GM23338 (cell line): Measurements from ENCODE around the gene GSX1. TPM values are rescaled to one million over a fixed set of nuclear protein-coding genes. Genes with fewer than 3 reads are reported as not detected.
A peak's percentile ranks its signal among the peaks of the same experiment; 100 is the strongest.

Experiments used
- ATAC-seq: fragments of 200-7000 bp; cut with Tn5 transposase; 3 replicates; pipeline ENCODE4 v1.9.1; 2020
- DNase-seq: peaks from one replicate; pipeline ENCODE4 v3.0.0-alpha.2; 2015; ENCODE audit warnings: low spot score
- H2AFZ ChIP-seq: fragments of 200-600 bp; sonication (generic); 2 replicates; pipeline ENCODE4 v1.8.0; 2016; ENCODE audit warnings: antibody characterized with exemption, mild to moderate bottlenecking, moderate library complexity
- H3F3A ChIP-seq: fragments of 200-600 bp; sonication (generic); replicated peaks from 2 replicates; pipeline ENCODE4 v1.8.0; 2017; ENCODE audit warnings: antibody characterized with exemption, mixed run types, low read depth
- H3K27ac ChIP-seq: fragments of 200-600 bp; sonication (generic); 2 replicates; pipeline ENCODE4 v1.6.1; 2016; ENCODE audit warnings: low read depth
- H3K27me3 ChIP-seq: fragments of 200-600 bp; sonication (generic); 2 replicates; pipeline ENCODE4 v1.8.0; 2016; ENCODE audit warnings: mild to moderate bottlenecking, mixed run types, moderate library complexity; ENCODE audit not compliant: insufficient read depth
- H3K36me3 ChIP-seq: fragments of 200-600 bp; sonication (generic); 2 replicates; pipeline ENCODE4 v1.8.0; 2016; ENCODE audit warnings: mild to moderate bottlenecking; ENCODE audit not compliant: insufficient read depth
- H3K4me1 ChIP-seq: fragments of 200-600 bp; sonication (generic); 2 replicates; pipeline ENCODE4 v1.8.0; 2016; ENCODE audit warnings: mild to moderate bottlenecking, moderate library complexity; ENCODE audit not compliant: insufficient read depth
- H3K4me2 ChIP-seq: fragments of 200-600 bp; sonication (generic); 2 replicates; pipeline ENCODE4 v1.7.1; 2017; ENCODE audit warnings: mixed run types
- H3K4me3 ChIP-seq: fragments of 200-600 bp; sonication (generic); 2 replicates; pipeline ENCODE4 v1.6.1; 2016; ENCODE audit warnings: mixed run types
- H3K79me2 ChIP-seq: fragments of 200-600 bp; sonication (generic); replicated peaks from 2 replicates; pipeline ENCODE4 v1.8.0; 2017; ENCODE audit warnings: mild to moderate bottlenecking; ENCODE audit not compliant: insufficient read depth
- H3K9me2 ChIP-seq: fragments of 200-600 bp; sonication (generic); 2 replicates; pipeline ENCODE4 v1.8.0; 2017; ENCODE audit not compliant: insufficient read depth
- H4K20me1 ChIP-seq: fragments of 200-600 bp; sonication (generic); replicated peaks from 2 replicates; pipeline ENCODE4 v1.8.0; 2017; ENCODE audit warnings: mild to moderate bottlenecking; ENCODE audit not compliant: insufficient read depth
- H3K27ac Mint-ChIP-seq: 2 replicates; pipeline ENCODE4 v1.8.0; 2020; ENCODE audit warnings: inconsistent platforms, mild to moderate bottlenecking, moderate library complexity, mixed read lengths
- H3K27me3 Mint-ChIP-seq: 3 replicates; pipeline ENCODE4 v1.8.0; 2022; ENCODE audit warnings: low read depth, mild to moderate bottlenecking, moderate library complexity, mixed read lengths, inconsistent platforms; ENCODE audit not compliant: insufficient read depth, poor library complexity
- H3K36me3 Mint-ChIP-seq: 3 replicates; pipeline ENCODE4 v1.8.0; 2021; ENCODE audit warnings: low read depth, mild to moderate bottlenecking, inconsistent platforms, moderate library complexity, mixed read lengths
- H3K4me1 Mint-ChIP-seq: 3 replicates; pipeline ENCODE4 v1.8.0; 2020; ENCODE audit warnings: mild to moderate bottlenecking, inconsistent platforms, mixed read lengths
- H3K4me3 Mint-ChIP-seq: 3 replicates; pipeline ENCODE4 v1.8.0; 2021; ENCODE audit warnings: moderate library complexity, mild to moderate bottlenecking, inconsistent platforms, mixed read lengths
- H3K9me3 Mint-ChIP-seq: 3 replicates; pipeline ENCODE4 v1.8.0; 2020; ENCODE audit warnings: moderate library complexity, mild to moderate bottlenecking, inconsistent platforms, mixed read lengths
- CTCF ChIP-seq, 2 experiments: fragments of 200-600 bp in 1 of 2; sonication (generic) in 1 of 2; conservative IDR thresholded peaks; 2 replicates each; pipeline versions ENCODE4 v1.5.1 to v1.6.1; 2016 to 2017; ENCODE audit warnings: antibody characterized with exemption in 2 of 2, low read depth in 2 of 2, mild to moderate bottlenecking in 2 of 2, moderate library complexity in 1 of 2
- ETS1 ChIP-seq: IDR thresholded peaks from 2 replicates; pipeline ENCODE4 v1.6.1; 2016; ENCODE audit warnings: antibody characterized with exemption
- EZH2 ChIP-seq: fragments of 200-600 bp; sonication (generic); IDR thresholded peaks from one replicate; pipeline ENCODE4 v1.8.0; 2017; ENCODE audit warnings: antibody characterized with exemption, mild to moderate bottlenecking, low read depth; ENCODE audit not compliant: unreplicated experiment
- EZH2phosphoT487 ChIP-seq: fragments of 200-600 bp; sonication (generic); IDR thresholded peaks from one replicate; pipeline ENCODE4 v1.8.1; 2018; ENCODE audit warnings: antibody characterized with exemption; ENCODE audit not compliant: unreplicated experiment
- NANOG ChIP-seq: IDR thresholded peaks from 2 replicates; pipeline ENCODE4 v1.6.1; 2016; ENCODE audit warnings: antibody characterized with exemption, borderline replicate concordance
- ZNF114 ChIP-seq: fragments of 250-450 bp; sonication (Bioruptor Pico); IDR thresholded peaks from 2 replicates; pipeline ENCODE4 v1.5.0; 2020; ENCODE audit warnings: mild to moderate bottlenecking, moderate library complexity
- ZNF331 ChIP-seq: fragments of 250-450 bp; sonication (Bioruptor Pico); IDR thresholded peaks from 2 replicates; pipeline ENCODE4 v1.5.0; 2020; ENCODE audit warnings: low read depth, mild to moderate bottlenecking, moderate library complexity
- polyA plus RNA-seq: library from polyadenylated mRNA; unstranded; fragments of >200 nt; fragmentation: Nextera tagmentation; extraction: Ambion mirVana; gene quantifications from 2 replicates; pipeline ENCODE4 v1.2.1, GENCODE V29; 2016
- total RNA-seq: library from RNA; depleted of rRNA; stranded (reverse); fragments of >200 nt; shearing (Covaris generic); gene quantifications from 2 replicates; pipeline ENCODE4 v1.2.3, GENCODE V29; 2014

GSX1 gene
- total and polyA plus RNA-seq, 2 experiments from 2014 or later, result not detected

GRCh38 chr13:27821566-27821965 lies 29.3 kb downstream of the GSX1 start:
- Mint-ChIP-seq H3K36me3 (no peaks in the 10 kb centered on the region), H3K9me3 (no peaks in the 10 kb centered on the region; the same call in 2 of the 3 replicates), H3K27ac (no peak overlapping the region), H3K27me3 (peaks cover 97% of the 10 kb centered on the region), H3K4me1 (peaks cover 56% of the 10 kb centered on the region), H3K4me3 (peak overlapping the region; percentile 55)
- peak overlapping the region; percentile 58 for H3K4me3 ChIP-seq
- no peaks in the 10 kb centered on the region for H3K9me2 ChIP-seq
- H3K4me2 ChIP-seq, result peak overlapping the region; percentile 93
- TF ChIP-seq NANOG, result peak; percentile 38; the same call in 1 of the 2 replicates
- no peak for TF ChIP-seq ETS1
- no peak for TF ChIP-seq ZNF331 (CRISPR knock-in tag)
- no peak for TF ChIP-seq EZH2phosphoT487
- peaks cover 100% of the 10 kb centered on the region for H3K27me3 ChIP-seq
- peaks cover 43% of the 10 kb centered on the region for H3F3A ChIP-seq
- peaks cover 63% of the 10 kb centered on the region for H3K4me1 ChIP-seq
- H4K20me1 ChIP-seq, result no peaks in the 10 kb centered on the region; the same call in none of the 2 replicates
- H2AFZ ChIP-seq, result peak overlapping the region; percentile 81; the same call in 1 of the 2 replicates
- no peak overlapping the region for H3K27ac ChIP-seq
- H3K36me3 ChIP-seq, result no peaks in the 10 kb centered on the region
- H3K79me2 ChIP-seq, result no peaks in the 10 kb centered on the region
- DNase-seq (peak; percentile 86), ATAC-seq (peak; percentile 63)

- Histone ChIP-seq H4K20me1 (no peaks in the 10 kb centered on the region; the same call in none of the 2 replicates), H3K79me2 (no peaks in the 10 kb centered on the region), H3K27me3 (peaks cover 100% of the 10 kb centered on the region), H3K9me2 (no peaks in the 10 kb centered on the region), H2AFZ (no peak overlapping the region), H3F3A (peaks cover 43% of the 10 kb centered on the region), H3K27ac (no peak overlapping the region), H3K4me1 (peaks cover 63% of the 10 kb centered on the region), H3K4me3 (peak overlapping the region; percentile 58), H3K36me3 (no peaks in the 10 kb centered on the region), H3K4me2 (peak overlapping the region; percentile 93)
- peaks cover 97% of the 10 kb centered on the region for H3K27me3 Mint-ChIP-seq
- TF ChIP-seq EZH2 (peak; percentile 74), ETS1 (no peak), CTCF (conservative IDR thresholded peaks at IDR 0.05; ENCODE audit: low read depth in 2 of 2) (no peak), EZH2phosphoT487 (peak; percentile 20), ZNF114 (CRISPR knock-in tag) (no peak)
- no peaks in the 10 kb centered on the region for H3K36me3 Mint-ChIP-seq
- H3K4me1 Mint-ChIP-seq, result peaks cover 61% of the 10 kb centered on the region
- H3K9me3 Mint-ChIP-seq, result no peaks in the 10 kb centered on the region
- DNase-seq (peak; percentile 32), ATAC-seq (no peak)
- H3K4me3 Mint-ChIP-seq, result peak overlapping the region; percentile 55; the same call in 1 of the 3 replicates
- no peak overlapping the region for H3K27ac Mint-ChIP-seq
These were observed 30.1 kb downstream of the GSX1 start for GRCh38 chr13:27822258-27822872.
